GM19099 (cell line): ENCODE measurements around the gene PPFIA2.

Experiments used
- POLR2A ChIP-seq: IDR thresholded peaks from 3 replicates; pipeline ENCODE4 v1.6.1; 2011; ENCODE audit warnings: low read depth; ENCODE audit not compliant: insufficient read length; ENCODE audit errors: extremely low read depth

PPFIA2 gene

GRCh38 chr12:81255947-81256346, 503.2 kb downstream of the PPFIA2 start:
- TF ChIP-seq POLR2A = no peak

GRCh38 chr12:81255456-81255855, 503.7 kb downstream of the PPFIA2 start:
- TF ChIP-seq POLR2A = no peak

DNA sequence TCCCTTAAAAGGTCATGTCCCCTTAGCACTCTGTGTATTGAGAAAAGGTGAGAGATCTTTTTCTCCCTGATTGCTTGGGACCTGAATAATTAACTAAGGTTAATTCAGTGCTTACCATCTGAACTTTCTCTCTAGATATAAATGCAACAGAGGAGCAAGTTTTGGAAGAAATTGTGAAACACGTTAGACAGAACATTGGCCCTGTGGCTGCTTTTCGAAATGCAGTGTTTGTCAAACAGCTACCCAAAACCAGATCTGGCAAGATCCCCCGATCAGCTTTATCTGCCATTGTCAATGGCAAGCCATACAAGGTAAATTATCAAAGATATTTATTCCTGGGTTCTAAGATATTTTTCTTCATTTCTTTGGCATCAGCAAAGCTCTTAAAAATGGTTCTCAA, 505.8 kb downstream of the PPFIA2 start:
- TF ChIP-seq POLR2A = no peak

DNA sequence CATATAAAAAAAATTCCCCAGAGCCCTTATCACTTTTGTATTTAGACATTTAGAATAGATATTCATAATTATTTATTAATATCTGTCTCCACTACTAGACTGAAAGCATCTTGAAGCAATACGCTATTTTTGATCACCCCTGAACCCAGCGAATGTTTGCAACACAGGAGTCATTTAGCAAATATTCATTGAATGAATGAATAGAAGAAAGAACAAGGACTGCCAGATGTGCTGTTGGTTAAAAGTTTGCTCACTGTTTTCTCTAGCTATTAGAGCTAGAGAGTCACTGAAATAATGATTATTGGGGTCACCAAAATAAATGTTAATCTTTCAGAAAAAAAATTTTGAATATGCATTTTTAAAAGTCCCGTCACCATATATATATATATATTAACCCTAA, 506.9 kb downstream of the PPFIA2 start:
- no peak for TF ChIP-seq POLR2A

DNA sequence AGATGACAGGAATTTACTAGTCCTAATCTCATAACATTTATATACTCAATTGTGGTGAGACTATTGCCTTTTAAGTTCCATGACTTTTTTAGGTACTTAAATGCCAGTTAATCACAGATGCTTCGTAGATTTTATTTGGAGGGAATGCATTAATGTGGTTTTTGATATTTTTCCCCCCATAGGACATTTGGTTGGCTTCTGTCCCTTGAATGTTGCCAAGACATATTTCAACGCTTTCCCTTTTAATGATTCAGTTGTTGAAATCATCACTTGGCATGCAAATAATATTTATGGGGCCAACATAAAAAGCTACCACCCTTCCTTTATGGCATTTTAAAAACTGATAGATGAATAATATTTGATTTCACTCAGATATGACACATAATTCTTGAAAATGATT, 509.2 kb downstream of the PPFIA2 start:
- no peak for TF ChIP-seq POLR2A

DNA sequence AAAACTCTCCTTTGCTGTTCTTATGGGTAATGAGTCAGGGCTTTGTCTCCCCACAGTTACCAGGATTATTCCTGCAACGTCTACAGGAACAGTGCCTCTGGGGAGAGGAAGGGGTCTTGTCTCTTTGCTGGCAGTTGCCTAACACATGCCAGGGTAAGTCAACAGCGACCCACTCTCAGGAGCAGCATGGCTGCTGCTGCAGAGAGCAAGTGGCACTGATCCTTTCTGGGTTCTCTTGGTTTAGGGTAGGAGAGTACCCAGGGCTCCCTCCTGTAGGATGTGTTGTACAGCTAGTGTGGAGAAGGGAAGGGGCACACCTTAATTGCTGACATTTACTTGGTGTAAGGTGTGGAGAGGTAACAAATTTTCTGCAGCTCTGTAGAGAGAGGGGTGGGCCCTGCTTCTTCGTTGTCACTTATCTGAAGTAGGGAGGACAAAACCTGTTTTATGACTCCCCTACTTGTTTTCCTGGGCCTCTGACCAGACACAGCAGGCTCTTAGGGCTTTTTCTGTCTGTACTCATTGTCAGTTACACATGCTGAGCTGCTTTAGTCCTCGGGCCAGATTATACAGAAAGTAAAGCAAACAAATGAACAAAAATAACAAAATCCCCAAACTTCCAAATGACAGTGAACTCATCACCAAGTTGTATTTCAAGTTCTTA, 513.1 kb downstream of the PPFIA2 start:
- TF ChIP-seq POLR2A = no peak

- TF ChIP-seq POLR2A = no peak
These were observed 513.7 kb downstream of the PPFIA2 start for GRCh38 chr12:81245458-81245857.

- TF ChIP-seq POLR2A = no peak
These were observed 527.4 kb downstream of the PPFIA2 start for GRCh38 chr12:81231574-81232368.

GRCh38 chr12:81229759-81230158, 529.4 kb downstream of the PPFIA2 start:
- no peak for TF ChIP-seq POLR2A

- TF ChIP-seq POLR2A = no peak
These were observed 534.5 kb downstream of the PPFIA2 start for GRCh38 chr12:81224626-81225025.

GRCh38 chr12:81222846-81223592, 536.1 kb downstream of the PPFIA2 start:
- TF ChIP-seq POLR2A = no peak

DNA sequence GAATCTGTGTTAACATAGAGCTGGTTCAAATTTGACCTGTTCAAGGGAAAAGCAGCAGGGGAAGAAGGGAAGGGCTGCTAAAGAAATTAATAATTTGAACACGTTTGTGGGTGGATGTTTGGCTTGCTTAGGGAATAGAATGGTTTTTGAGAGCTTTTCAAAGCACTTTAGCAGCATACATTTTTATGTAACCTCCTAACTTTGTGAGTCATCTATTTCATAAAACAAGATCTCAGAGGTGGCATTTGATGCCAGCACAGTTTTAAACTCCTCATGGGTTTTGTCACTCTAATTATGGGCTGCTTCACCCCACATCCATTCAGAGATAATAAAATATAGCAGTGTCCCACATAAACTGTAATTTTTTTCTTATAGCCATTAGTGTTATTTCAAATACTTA, 537.5 kb downstream of the PPFIA2 start:
- no peak for TF ChIP-seq POLR2A

DNA sequence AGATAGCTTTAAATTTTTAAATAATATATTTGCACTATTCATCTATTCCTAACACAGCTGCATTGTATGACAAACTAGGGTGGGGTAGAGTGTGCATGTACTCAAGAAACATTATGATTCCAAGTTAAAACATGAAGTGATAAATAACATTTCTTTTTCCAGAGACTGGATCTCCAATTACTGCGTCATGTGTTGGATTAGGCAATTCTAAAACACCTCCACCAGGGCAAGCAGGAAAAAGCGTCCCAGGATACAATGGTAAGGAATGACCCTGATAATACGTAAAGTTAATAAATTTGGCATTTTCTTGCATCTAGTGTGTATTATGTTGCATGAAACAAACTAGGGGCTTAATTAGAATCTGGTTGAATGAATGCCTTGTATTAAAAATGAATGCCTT, 542.4 kb downstream of the PPFIA2 start:
- TF ChIP-seq POLR2A = no peak

GRCh38 chr12:81212996-81213696, 546.0 kb downstream of the PPFIA2 start:
- TF ChIP-seq POLR2A = no peak

GRCh38 chr12:81211306-81211705, 547.8 kb downstream of the PPFIA2 start:
- no peak for TF ChIP-seq POLR2A
